HG03095 (cell line): ENCODE results near the gene ARHGEF16.

ENCODE experiments used
- ATAC-seq: cut with Tn5 transposase; IDR thresholded peaks from one replicate; pipeline ENCODE4 v1.9.1; 2021; ENCODE audit warnings: moderate library complexity; ENCODE audit not compliant: unreplicated experiment

The ARHGEF16 gene

DNA sequence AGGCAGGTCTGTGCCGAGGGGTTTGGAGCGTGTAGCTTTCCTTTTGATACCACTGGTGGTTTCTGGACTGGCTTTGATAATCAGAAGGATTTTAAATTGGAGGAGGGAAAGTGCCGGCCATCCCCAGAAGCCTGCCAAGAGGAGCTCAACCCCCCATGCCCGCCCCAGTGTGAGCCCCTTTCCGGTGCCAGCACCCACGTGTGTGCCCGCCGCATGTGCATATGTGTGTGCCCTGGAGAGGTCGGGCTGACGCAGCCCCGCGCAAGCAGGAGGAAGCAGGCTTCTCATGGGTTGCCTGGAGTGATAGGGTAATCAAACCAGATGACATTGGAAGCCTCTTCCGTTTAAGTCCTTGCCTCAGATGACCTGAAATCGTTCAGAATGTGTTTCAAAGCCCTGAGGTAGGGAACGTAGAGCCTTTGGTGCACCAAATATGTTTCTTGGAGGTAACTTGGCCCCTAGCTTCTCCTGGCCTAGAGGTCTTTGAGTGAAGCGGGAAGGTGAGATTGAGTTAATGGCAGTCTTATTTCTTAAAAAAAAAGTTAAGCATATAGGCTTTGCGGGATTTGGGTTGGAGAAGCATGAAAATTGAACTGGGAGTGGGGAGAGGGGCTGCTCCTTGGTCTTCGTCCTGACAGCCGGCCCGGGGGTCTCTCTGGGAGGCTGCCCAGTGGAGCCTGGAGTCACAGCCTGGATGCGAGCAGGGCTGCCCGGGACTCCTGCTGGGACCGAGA lies 34.1 kb upstream of the ARHGEF16 start:
- no peak for ATAC-seq

DNA sequence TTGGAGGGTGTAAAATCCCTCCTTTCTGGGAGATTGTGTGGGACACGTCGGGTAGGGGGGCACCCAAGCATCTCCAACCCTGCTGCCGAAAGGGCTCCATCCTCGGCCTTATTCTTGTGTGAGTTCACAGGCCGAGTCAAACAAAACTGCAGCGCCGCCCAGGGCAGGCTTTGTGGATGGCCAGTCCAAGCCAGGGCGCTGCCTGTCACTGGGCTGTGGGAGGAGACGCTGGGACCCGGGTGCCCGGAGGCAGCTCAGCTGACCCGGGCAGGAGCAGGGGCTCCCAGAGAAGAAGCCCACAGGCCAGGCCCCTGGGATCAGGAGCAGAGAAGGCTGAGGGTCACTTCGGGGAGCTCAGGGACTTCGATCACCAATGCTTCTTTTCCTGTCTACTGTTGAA lies 31.8 kb upstream of the ARHGEF16 start:
- no peak for ATAC-seq

GRCh38 chr1:3423245-3423829 lies 31.1 kb upstream of the ARHGEF16 start:
- ATAC-seq, result no peak

GRCh38 chr1:3423896-3424611 lies 30.4 kb upstream of the ARHGEF16 start:
- ATAC-seq, result no peak

DNA sequence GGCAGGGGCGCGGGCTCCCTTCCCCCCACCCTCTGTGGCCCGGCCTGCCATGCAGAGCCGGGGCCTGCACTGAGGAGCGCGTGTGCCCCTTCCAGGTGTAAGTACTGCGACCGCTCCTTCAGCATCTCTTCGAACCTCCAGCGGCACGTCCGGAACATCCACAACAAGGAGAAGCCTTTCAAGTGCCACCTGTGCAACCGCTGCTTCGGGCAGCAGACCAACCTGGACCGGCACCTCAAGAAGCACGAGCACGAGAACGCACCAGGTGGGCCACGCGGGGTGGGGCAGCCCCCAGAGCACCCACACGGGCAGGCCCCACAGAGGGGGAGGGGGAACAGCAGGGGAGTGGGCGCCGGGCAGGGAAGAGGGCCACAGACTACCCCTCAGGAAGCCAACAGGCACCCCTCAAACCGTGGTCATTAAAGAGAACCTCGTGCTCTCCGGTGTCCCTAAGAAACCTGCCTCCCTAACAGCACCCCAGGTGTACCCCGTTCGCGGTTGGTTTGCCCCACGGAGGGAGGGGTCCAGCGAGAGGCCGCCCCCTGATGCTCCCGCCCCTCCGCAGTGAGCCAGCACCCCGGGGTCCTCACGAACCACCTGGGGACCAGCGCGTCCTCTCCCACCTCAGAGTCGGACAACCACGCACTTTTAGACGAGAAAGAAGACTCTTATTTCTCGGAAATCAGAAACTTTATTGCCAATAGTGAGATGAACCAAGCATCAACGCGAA lies 28.8 kb upstream of the ARHGEF16 start:
- ATAC-seq, result no peak

DNA sequence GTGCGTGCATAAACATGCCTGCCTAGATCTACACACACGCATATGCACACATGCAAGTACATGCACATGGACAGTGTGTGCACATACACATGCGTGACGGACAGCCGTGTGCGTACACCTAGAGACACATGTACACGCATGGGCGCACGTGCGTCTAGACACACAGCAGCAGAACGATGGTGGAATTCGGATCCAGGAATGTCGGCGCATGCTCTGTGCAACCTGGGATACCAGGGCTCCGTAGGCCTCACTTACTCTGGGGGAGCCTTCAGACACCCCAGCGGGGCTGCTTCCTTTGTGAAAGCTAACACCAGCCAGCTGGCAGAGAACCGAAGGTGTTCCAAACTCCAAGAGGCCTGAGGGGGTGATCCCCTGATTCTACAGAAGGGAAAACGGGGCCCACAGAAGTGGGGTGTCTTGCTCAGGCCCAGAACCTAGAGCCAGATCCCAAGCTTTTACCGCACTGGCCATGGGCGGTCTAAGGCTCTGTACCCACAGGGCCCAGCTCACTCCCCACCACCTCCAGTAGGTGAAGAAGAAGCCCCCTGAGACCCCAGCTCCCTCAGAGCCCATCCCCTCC lies 27.4 kb upstream of the ARHGEF16 start:
- no peak for ATAC-seq

DNA sequence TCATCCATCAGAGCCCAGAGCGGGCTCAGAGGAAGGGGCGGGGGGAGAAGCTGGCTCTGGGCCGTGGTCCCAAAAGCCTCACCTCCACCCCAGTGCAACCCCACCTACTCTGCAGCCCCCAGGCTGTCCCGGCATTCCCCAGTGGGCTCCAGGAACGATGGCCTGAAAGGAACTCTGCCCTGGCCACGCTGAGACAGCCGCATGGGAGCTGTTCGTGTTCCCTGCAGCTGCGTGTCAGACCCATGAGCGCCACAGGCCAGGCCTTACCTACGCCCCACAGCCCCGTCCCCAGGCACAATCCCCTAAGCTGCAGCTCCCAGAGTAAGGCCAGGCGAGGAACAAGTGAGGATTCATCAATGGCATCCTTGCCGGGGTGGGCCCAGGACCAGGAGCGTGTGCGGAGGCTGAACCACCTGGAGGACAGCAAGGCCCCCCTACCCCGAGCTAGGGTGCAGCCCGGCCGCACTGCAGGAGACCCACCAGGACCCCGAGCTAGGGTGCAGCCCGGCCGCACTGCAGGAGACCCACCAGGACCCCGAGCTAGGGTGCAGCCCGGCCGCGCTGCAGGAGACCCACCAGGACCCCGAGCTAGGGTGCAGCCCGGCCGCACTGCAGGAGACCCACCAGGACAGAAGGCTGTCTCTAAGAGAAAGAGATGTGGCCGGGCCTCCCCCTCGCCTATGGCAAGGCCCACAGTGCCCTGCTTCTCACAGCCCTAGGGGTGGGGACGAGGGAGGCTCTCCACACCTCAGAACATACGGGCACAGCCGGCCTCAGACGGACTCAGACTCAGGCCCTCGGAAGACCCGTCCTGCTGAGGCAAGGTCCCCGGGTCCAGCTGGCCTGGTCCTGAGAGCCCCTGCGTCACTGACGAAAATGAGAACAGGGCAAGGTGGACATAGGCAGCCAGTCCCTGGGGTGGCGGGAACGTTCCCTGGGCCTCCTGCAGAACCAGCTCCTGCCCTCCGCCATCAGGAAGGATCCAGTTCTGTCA lies 26.5 kb upstream of the ARHGEF16 start:
- ATAC-seq, result no peak

DNA sequence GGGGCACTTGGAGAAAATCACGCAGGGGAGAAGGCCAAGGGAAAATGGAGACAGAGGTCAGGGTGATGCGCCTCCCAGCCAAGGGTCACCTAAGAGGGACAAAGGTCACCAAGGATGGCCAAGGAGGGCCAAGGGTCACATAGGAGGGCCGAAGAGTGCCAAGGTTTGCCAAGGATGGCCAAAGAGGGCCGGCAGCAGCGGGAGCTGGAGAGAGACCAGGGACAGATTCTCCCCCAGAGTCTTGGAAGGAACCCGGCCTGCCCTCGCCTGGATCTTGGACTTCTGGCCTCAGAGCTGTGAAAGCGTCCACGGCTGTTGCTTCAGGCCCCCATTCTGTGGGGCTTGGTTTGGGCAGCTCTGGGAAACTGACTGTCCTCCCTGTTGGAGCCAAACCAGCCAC lies 25.6 kb upstream of the ARHGEF16 start:
- no peak for ATAC-seq

GRCh38 chr1:3429320-3429719 lies 25.1 kb upstream of the ARHGEF16 start:
- no peak for ATAC-seq

GRCh38 chr1:3429766-3430165 lies 24.7 kb upstream of the ARHGEF16 start:
- ATAC-seq, result no peak

GRCh38 chr1:3430406-3430805 lies 24.1 kb upstream of the ARHGEF16 start:
- ATAC-seq, result no peak

DNA sequence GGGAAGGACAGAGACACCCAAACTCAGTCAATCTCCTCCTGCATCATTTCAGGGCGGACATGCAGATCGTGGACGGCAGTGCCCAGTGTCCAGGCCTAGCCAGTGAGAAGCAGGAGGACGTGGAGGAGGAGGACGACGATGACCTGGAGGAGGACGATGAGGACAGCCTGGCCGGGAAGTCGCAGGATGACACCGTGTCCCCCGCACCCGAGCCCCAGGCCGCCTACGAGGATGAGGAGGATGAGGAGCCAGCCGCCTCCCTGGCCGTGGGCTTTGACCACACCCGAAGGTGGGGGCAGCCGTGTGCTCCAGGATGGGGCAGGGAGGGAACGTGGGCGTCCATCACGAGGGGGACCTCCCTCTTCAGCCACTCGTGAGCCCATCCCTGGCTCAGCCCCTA lies 23.6 kb upstream of the ARHGEF16 start:
- ATAC-seq, result no peak

DNA sequence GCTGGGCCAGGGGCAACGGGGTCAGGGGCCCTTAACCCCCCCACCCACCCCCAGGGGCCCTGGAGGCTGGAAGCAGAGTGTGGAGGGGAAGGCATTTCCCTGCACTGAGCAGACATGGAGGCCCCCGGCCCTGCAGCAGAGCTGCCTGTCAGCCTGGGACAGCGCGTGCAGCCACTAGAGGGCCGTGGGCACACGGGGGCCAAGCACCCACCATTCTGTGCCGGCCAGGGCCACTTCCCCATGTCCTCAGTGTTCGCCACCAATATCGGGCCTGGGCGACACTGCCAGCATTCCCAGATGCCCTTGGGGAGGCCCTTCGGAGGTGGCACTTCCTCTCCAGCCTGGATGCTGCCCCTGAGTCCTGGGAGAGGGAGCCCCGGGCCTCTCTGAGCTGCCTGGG lies 23.2 kb upstream of the ARHGEF16 start:
- ATAC-seq, result no peak

DNA sequence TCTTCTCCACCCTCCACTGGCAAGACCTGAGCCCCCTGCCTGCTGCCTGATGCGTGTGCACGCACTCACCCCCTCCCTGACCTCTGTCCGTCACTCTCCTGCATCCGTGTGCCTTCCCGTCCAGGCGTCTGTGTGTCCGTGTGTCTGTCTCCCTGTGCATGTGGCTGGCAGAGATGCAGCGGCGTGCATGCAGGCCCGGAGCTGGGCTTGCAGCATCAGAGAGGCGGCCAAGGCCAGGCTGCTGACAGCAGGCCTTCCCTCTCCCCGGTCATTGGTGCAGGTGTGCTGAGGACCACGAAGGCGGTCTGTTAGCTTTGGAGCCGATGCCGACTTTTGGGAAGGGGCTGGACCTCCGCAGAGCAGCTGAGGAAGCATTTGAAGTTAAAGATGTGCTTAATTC lies 22.8 kb upstream of the ARHGEF16 start:
- no peak for ATAC-seq

DNA sequence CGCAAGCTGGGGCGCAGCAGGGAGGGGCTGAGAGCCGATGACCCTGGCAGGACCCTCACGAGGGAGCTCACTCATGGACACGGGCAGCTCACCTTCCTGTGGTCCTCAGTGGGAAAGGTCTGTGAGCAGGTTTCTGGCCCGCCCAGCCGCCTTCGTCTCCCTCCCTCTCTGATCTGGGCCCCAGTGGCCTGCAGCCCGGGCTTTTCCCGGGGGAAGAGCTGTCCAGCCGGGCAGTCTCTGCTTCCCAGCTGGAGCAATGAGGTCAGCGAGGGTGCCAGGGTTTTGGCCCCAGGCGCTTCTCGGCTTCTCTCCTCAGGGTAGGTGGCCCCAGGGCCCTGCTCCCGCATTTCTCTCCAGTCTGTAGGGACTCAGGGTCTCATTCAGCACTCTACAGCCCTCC lies 22.2 kb upstream of the ARHGEF16 start:
- no peak for ATAC-seq

DNA sequence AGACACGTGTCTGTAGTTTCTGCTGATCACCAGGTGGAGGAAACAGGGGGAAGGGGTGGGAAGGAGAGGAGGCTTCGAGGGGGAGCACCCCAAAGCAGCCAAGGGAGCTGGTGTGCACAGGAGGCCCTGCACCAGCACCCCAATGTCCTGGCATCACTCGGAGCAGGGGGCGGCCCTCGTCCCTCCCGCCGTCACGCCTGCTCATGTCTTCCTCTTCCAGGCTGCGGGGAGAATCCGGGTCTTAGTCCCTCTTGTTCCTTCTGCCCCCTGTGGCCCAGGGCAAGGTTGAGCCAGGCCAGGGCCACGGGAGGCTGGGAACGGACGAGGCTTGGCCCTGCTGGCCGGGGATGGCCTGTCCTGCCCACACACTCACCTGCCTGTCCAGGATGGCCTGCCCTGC lies 21.4 kb upstream of the ARHGEF16 start:
- ATAC-seq, result no peak

DNA sequence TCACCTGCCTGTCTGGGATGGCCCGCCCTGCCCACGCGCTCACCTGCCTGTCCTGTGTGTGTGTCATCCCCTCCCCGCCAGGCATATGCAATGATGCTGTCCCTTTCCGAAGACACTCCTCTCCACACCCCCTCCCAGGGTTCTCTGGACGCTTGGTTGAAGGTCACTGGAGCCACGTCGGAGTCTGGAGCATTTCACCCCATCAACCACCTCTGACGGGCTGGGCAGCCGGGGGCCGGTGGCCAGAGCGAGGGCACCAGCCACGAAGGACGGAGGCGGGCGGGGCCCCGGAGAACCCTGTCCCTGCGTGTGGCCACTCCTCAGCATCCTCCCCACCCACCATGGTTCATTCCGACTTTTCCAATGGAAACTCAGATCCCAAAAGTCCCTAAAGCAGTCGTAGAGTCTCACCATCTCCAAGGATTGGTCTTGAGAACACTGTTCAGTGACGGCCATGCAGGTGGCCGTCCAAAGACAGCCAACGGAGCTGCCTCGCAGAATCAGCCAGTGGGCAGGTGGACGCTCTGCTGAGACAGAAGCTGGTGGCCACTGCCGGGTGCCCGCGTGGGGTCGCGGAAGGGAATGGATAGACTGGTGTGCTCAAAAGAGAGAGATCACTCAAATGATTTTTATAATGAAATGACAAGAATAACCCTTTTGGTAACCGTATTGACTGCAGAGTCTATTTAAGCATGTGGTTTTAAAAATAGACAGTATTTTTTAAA lies 20.7 kb upstream of the ARHGEF16 start:
- ATAC-seq, result no peak

- ATAC-seq, result no peak
Observed at GRCh38 chr1:3434406-3435110, 19.9 kb upstream of the ARHGEF16 start.

GRCh38 chr1:3435666-3436065 lies 18.8 kb upstream of the ARHGEF16 start:
- ATAC-seq, result no peak
